ENCODE data around the gene SLC17A7.

Gene SLC17A7

GRCh38 chr19:49443366-49444099 is 2.2 kb upstream of the SLC17A7 start:
- peak; percentile 96 for DNase-seq

GRCh38 chr19:49442771-49443365 is 1.5 kb upstream of the SLC17A7 start:
- DNase-seq, result peak; percentile 90

- peak; percentile 62 for DNase-seq
Measured at GRCh38 chr19:49442354-49442753, 1.0 kb upstream of the SLC17A7 start.

GRCh38 chr19:49441960-49442350 is 628 bp upstream of the SLC17A7 start:
- no peak for DNase-seq

- DNase-seq, result no peak
Measured at GRCh38 chr19:49440439-49441209, 703 bp downstream of the SLC17A7 start.

GRCh38 chr19:49439836-49440235 is 1.5 kb downstream of the SLC17A7 start:
- no peak for DNase-seq

GRCh38 chr19:49438261-49438660 is 3.1 kb downstream of the SLC17A7 start:
- no peak for DNase-seq

- no peak for DNase-seq
Measured at GRCh38 chr19:49437231-49437630, 4.1 kb downstream of the SLC17A7 start.

- no peak for DNase-seq
Measured at GRCh38 chr19:49436381-49437017, 4.8 kb downstream of the SLC17A7 start.

- no peak for DNase-seq
Measured at GRCh38 chr19:49435670-49436069, 5.7 kb downstream of the SLC17A7 start.

- no peak for DNase-seq
Measured at GRCh38 chr19:49434907-49435583, 6.3 kb downstream of the SLC17A7 start.

- DNase-seq, result no peak
Measured at GRCh38 chr19:49433240-49433901, 8.0 kb downstream of the SLC17A7 start.

- peak; percentile 43 for DNase-seq
Measured at GRCh38 chr19:49432141-49433073, 8.9 kb downstream of the SLC17A7 start.

- no peak for DNase-seq
Measured at GRCh38 chr19:49431330-49431749, 10.0 kb downstream of the SLC17A7 start.

- peak; percentile 25 for DNase-seq
Measured at GRCh38 chr19:49430678-49431329, 10.5 kb downstream of the SLC17A7 start.

- DNase-seq, result peak; percentile 16
Measured at GRCh38 chr19:49430172-49430677, 11.1 kb downstream of the SLC17A7 start.

- DNase-seq, result no peak
Measured at GRCh38 chr19:49428547-49429451, 12.5 kb downstream of the SLC17A7 start.

GRCh38 chr19:49427855-49428546 is 13.3 kb downstream of the SLC17A7 start:
- peak; percentile 67 for DNase-seq

- DNase-seq, result no peak
Measured at GRCh38 chr19:49427339-49427738, 14.0 kb downstream of the SLC17A7 start.
